ENCODE measurements around the gene PPP1R37. TPM values are rescaled to one million over a fixed set of nuclear protein-coding genes. Genes with fewer than 3 reads are reported as not detected.

Gene PPP1R37
- total RNA-seq, 1 donor from 2014 or later, result 38.6 TPM

DNA sequence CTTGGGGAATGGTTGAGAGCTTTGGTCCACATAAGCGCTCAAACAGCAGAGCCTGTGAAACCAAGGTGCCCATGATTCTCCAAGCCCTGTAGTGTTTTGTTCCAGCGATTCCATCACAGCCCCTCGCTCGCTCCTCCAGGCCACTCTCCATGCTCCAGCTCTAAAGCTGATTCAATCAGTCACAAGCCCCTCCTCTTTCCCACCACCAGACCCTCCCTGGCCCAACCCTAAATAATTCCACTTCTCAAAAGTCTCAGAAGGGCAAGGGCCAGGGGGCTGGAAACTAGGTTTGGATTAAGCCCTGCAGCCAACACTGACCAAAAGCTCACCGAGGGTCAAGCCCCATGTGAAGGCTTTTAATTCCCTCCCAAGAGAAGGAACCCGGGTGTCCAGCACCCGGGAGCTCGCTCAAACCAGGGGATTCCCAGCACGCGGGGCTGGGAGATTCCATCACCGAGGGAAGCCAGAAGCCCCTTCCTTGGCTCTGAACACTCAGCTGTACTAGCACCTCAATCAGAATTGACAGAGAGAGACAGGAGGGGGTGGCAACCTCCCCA is 18.2 kb upstream of the PPP1R37 start:
- Mint-ChIP-seq H3K27me3 (ENCODE audit: low read depth) (peaks cover 38% of the 10 kb centered on the region), H3K4me3 (peak overlapping the region; percentile 70), H3K27ac (ENCODE audit: unreplicated experiment) (peak overlapping the region; percentile 71), H3K9me3 (no peaks in the 10 kb centered on the region), H3K36me3 (ENCODE audit: low read depth) (no peaks in the 10 kb centered on the region), H3K4me1 (peaks cover 19% of the 10 kb centered on the region)
- no peak for DNase-seq (ENCODE audit: low read depth, low spot score)
- TF ChIP-seq, protein P1, sequence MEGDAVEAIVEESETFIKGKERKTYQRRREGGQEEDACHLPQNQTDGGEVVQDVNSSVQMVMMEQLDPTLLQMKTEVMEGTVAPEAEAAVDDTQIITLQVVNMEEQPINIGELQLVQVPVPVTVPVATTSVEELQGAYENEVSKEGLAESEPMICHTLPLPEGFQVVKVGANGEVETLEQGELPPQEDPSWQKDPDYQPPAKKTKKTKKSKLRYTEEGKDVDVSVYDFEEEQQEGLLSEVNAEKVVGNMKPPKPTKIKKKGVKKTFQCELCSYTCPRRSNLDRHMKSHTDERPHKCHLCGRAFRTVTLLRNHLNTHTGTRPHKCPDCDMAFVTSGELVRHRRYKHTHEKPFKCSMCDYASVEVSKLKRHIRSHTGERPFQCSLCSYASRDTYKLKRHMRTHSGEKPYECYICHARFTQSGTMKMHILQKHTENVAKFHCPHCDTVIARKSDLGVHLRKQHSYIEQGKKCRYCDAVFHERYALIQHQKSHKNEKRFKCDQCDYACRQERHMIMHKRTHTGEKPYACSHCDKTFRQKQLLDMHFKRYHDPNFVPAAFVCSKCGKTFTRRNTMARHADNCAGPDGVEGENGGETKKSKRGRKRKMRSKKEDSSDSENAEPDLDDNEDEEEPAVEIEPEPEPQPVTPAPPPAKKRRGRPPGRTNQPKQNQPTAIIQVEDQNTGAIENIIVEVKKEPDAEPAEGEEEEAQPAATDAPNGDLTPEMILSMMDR (conservative IDR thresholded peaks at IDR 0.05), result no peak

DNA sequence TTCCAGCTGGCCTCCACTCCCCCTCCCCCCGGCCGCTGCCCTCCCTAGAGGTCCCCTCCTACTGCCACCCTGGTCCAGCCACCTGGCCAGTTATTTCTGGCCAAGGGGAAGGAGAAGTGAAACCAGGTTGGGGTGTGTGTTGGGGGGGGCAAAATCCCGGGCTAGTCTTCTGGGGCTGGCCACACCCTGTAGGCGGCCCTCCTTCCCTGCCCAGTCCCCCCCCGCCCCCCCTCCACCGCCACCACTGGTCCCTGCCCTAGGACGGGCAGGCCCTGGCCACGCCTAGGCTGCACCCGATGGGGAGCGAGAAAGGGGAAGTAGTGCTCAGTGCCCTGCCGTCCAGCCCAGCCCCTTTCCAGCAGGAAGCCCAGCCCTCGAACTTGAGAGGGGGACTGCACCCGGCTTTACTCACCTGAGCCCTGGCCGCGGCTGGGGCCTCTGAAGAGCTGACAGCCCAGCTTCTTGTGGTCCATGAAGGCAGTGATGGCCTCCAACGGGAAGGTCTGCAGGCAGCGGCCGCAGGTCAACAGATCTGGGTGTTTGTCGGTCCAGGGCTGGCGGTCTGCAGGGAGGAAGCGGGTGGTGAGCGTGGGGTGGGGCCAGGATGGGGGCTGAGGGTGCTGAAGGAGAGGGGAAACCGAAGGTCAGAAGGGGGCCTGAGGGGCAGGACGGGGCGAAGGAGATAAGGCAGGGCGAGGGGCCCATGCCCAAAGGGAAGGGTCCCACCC is 17.5 kb upstream of the PPP1R37 start:
- peaks cover 38% of the 10 kb centered on the region for H3K27me3 Mint-ChIP-seq (ENCODE audit: low read depth)
- TF ChIP-seq, protein P1 (conservative IDR thresholded peaks at IDR 0.05), result no peak
- no peaks in the 10 kb centered on the region for H3K36me3 Mint-ChIP-seq (ENCODE audit: low read depth)
- H3K4me1 Mint-ChIP-seq, result peaks cover 24% of the 10 kb centered on the region
- no peaks in the 10 kb centered on the region for H3K9me3 Mint-ChIP-seq
- no peak overlapping the region for H3K27ac Mint-ChIP-seq (ENCODE audit: unreplicated experiment)
- peak overlapping the region; percentile 68 for H3K4me3 Mint-ChIP-seq
- DNase-seq (ENCODE audit: low read depth, low spot score), result no peak

DNA sequence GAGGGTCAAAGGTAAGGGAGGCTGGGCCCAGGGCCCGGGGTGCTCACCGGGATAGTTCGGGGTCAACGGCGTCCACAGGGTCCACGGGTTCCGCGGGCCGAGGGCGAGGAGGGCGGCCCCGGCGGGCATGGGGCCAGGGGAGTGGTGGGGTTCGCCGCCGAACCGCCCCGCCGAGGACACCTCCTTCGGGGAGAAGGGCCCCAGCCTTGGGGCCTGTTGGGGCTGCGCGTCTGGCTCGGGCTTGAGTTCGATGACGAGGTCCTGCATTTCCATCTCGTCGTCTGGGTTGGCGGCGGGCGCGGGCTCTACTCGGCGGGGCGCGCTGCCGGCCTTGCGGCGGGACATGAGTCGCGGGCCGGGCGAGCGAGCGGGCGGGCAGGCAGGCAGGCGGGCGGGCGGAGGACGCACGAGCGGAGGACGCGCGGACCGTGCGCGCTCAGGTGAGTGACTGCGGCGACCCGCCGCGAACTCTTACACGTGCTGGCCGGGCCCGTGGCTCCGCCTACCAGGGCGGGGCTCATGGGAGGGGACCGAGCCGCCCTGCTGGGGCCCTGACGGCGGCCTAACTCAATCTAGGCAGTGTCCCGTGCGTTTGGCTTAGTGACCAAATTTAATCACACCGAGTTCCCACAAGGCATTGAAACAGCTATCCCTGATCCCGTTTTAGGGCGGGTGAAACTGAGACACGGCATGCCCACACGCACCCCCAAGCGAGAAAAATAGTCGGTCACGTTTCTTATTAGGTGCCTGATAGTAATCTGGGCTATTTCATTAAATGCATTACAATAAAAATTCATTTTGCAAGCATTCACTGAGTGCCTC is 16.7 kb upstream of the PPP1R37 start, which contains the start of gene ZNF296:
Gene ZNF296, minus strand, starts transcription at position 450 of the 822 bp plus-strand sequence. Its CDS starts 105 bp downstream, at position 345.
- TF ChIP-seq, protein P1 (conservative IDR thresholded peaks at IDR 0.05), result no peak
- H3K27me3 Mint-ChIP-seq (ENCODE audit: low read depth), result peaks cover 38% of the 10 kb centered on the region
- no peak for DNase-seq (ENCODE audit: low read depth, low spot score)
- no peaks in the 10 kb centered on the region for H3K9me3 Mint-ChIP-seq
- H3K27ac Mint-ChIP-seq (ENCODE audit: unreplicated experiment), result no peak within 1 kb of the TSS
- peaks cover 24% of the 10 kb centered on the region for H3K4me1 Mint-ChIP-seq
- no peaks in the 10 kb centered on the region for H3K36me3 Mint-ChIP-seq (ENCODE audit: low read depth)
- H3K4me3 Mint-ChIP-seq, result peak within 1 kb of the TSS; percentile 68

DNA sequence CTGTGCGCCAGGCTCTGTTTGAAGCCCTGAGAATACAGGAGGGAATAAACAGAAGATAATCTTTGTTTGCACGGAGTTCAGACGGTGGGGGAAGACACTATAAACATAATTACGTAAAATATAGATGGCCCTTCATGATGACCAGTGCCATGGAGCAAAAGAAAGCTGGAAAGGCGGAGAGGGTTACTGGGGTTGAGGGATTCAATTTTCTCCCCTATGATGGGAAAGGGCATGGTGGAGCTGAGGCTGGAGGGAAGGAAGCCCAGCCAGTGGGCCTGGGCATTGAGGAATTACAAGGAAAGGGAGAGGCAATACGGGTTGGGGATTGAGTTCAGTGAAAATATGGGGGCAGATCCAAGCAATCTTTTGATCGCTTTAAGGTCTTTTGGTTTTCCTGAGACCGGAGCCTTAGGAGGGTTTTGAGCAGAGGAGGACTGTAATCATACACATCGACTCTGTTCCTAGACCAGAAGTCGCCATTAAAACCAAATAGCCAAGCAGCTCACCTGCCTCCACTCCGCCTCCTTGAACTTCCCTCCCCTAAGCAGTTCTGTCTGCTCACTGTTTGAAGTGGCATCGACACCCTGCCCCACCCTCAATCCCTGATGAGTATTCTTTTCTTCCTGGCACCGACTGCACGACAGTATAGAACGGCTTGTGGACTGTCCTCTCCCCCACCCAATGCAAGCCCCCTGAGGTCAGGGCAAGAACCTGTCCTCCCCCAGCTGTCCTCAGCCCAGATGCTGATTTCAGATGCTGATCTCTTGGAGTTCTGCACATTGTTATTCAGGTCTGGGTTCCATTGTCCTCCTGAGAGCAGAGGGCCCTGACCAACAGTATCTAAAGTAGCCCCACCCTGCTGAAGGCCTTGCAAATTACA is 15.9 kb upstream of the PPP1R37 start:
- Mint-ChIP-seq H3K9me3 (no peaks in the 10 kb centered on the region), H3K4me1 (peaks cover 30% of the 10 kb centered on the region), H3K36me3 (ENCODE audit: low read depth) (peaks cover 2% of the 10 kb centered on the region), H3K4me3 (peak overlapping the region; percentile 68), H3K27ac (ENCODE audit: unreplicated experiment) (no peak overlapping the region), H3K27me3 (ENCODE audit: low read depth) (peaks cover 38% of the 10 kb centered on the region)
- TF ChIP-seq, protein P1 (conservative IDR thresholded peaks at IDR 0.05), result no peak
- no peak for DNase-seq (ENCODE audit: low read depth, low spot score)

All from neural crest cell (in vitro differentiated cells).